Calu3 (cell line): ENCODE measurements around the gene GPR146. TPM values are rescaled to one million over a fixed set of nuclear protein-coding genes. Genes with fewer than 3 reads are reported as not detected.
"Not testable (repeated sequence)": the region's sequence is repeated elsewhere in the genome, so short reads cannot be mapped to it uniquely, and the experiment has no call there.

Experiments used
- BruUV-seq: library from RNA; stranded (reverse); fragments of 400-500 nt; replicated peaks from 2 replicates; lab custom pipeline; 2021; lab: Mats Ljungman, UMichigan
- CTCF ChIA-PET: fragments of 300-600 bp; sonication (Branson Sonifier 250); formaldehyde crosslinking; loops from one replicate; lab custom pipeline; 2022; ENCODE audit warnings: antibody characterized with exemption; lab: Charles Lee
- DNase-seq: peaks from one replicate; pipeline ENCODE4 v3.0.0; 2022
- H3K27ac Mint-ChIP-seq: one replicate; pipeline ENCODE4 v1.8.0; 2022; ENCODE audit warnings: mixed read lengths; ENCODE audit not compliant: unreplicated experiment
- H3K27me3 Mint-ChIP-seq: one replicate; pipeline ENCODE4 v1.8.0; 2022; ENCODE audit warnings: mixed read lengths; ENCODE audit not compliant: unreplicated experiment
- H3K36me3 Mint-ChIP-seq: one replicate; pipeline ENCODE4 v1.8.0; 2022; ENCODE audit warnings: mild to moderate bottlenecking, moderate library complexity, mixed read lengths; ENCODE audit not compliant: insufficient read depth, unreplicated experiment
- H3K4me1 Mint-ChIP-seq: one replicate; pipeline ENCODE4 v1.8.0; 2022; ENCODE audit warnings: mild to moderate bottlenecking, low read depth, mixed read lengths; ENCODE audit not compliant: unreplicated experiment
- H3K4me3 Mint-ChIP-seq: one replicate; pipeline ENCODE4 v1.8.0; 2022; ENCODE audit warnings: mild to moderate bottlenecking, low read depth, moderate library complexity, mixed read lengths; ENCODE audit not compliant: unreplicated experiment
- H3K9me3 Mint-ChIP-seq: one replicate; pipeline ENCODE4 v1.8.0; 2022; ENCODE audit warnings: low read depth, mixed read lengths; ENCODE audit not compliant: unreplicated experiment
- intact Hi-C: fragments of 100-400 bp; cut with micrococcal nuclease; formaldehyde crosslinking; loops from one replicate; pipeline ENCODE4 v1.10.0; 2022; ENCODE audit not compliant: unreplicated experiment
- total RNA-seq: library from RNA; stranded (reverse); gene quantifications from 2 replicates; pipeline ENCODE4 v1.2.3, GENCODE V29; 2022
- TF ChIP-seq, protein P1 (sequence below): fragments of 200-600 bp; IDR thresholded peaks from one replicate; pipeline ENCODE4 v1.8.0; 2022; ENCODE audit warnings: antibody characterized with exemption; ENCODE audit not compliant: unreplicated experiment

GPR146 gene
- total RNA-seq, 1 experiment from 2014 or later, result 0.66 TPM

DNA sequence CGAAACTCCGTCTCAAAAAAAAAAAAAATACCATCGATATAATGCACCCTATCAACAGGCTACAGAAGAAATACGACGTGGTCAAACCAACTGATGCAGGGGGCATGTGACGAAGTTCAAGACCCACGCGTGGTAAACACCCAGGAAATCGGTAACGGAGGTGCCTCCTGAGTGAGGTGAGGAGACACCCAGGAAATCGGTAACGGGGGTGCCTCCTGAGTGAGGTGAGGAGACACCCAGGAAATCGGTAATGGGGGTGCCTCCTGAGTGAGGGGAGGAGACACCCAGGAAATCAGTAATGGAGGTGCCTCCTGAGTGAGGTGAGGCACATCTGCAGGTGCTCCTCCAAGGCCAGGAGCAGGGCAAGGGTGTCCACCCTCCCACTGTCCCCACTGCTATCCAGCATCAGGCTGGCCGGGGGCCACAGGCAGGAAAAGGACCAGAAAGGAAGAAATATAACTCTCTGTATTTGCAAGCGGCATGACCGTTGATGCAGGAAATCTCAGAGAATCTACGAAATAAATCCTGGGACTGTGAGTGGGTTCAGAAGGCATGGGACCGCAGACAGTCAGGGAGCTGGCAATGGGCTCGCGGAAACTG, 10.7 kb upstream of the GPR146 start:
- BruUV-seq, result no TSS peak
- H3K27ac Mint-ChIP-seq, result no peak overlapping the region
- intact Hi-C loops, result no loop called here
- no peak overlapping the region for H3K4me3 Mint-ChIP-seq
- H3K4me1 Mint-ChIP-seq, result no peaks in the 10 kb centered on the region
- H3K9me3 Mint-ChIP-seq, result no peaks in the 10 kb centered on the region
- CTCF ChIA-PET, result interaction anchor here (0.7 kb wide), 1 partner anchor 119 kb away, joined by 4 read pairs; no protein-coding TSS in a partner anchor
- TF ChIP-seq, protein P1, sequence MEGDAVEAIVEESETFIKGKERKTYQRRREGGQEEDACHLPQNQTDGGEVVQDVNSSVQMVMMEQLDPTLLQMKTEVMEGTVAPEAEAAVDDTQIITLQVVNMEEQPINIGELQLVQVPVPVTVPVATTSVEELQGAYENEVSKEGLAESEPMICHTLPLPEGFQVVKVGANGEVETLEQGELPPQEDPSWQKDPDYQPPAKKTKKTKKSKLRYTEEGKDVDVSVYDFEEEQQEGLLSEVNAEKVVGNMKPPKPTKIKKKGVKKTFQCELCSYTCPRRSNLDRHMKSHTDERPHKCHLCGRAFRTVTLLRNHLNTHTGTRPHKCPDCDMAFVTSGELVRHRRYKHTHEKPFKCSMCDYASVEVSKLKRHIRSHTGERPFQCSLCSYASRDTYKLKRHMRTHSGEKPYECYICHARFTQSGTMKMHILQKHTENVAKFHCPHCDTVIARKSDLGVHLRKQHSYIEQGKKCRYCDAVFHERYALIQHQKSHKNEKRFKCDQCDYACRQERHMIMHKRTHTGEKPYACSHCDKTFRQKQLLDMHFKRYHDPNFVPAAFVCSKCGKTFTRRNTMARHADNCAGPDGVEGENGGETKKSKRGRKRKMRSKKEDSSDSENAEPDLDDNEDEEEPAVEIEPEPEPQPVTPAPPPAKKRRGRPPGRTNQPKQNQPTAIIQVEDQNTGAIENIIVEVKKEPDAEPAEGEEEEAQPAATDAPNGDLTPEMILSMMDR, result no peak
- H3K27me3 Mint-ChIP-seq, result no peaks in the 10 kb centered on the region
- peaks cover 30% of the 10 kb centered on the region for H3K36me3 Mint-ChIP-seq
- DNase-seq, result no peak

DNA sequence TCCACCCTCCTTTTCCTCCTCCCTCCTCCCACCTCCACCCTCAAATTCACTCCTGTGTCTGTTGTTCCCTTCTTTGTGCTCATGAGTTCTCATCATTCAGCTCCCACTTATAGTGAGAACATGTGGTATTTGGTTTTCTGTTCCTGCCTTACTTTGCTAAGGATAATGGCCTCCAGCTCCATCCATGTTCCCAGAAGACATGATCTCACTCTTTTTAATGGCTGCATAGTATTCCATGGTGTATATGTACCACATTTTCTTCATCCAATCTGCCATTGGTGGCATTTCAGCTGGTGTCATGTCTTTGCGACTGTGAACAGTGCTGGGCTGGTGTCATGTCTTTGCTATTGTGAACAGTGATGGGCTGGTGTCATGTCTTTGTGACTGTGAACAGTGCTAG, 9.6 kb upstream of the GPR146 start:
- H3K27me3 Mint-ChIP-seq, BruUV-seq, H3K9me3 Mint-ChIP-seq, H3K27ac Mint-ChIP-seq, H3K4me3 Mint-ChIP-seq, intact Hi-C loops, H3K4me1 Mint-ChIP-seq, DNase-seq: not testable (repeated sequence)
- peaks cover 20% of the 10 kb centered on the region for H3K36me3 Mint-ChIP-seq
- CTCF ChIA-PET, result interaction anchor here (0.6 to 0.7 kb wide), 2 partner anchors 31 to 154 kb away, joined by 4 to 5 read pairs; no protein-coding TSS in a partner anchor

DNA sequence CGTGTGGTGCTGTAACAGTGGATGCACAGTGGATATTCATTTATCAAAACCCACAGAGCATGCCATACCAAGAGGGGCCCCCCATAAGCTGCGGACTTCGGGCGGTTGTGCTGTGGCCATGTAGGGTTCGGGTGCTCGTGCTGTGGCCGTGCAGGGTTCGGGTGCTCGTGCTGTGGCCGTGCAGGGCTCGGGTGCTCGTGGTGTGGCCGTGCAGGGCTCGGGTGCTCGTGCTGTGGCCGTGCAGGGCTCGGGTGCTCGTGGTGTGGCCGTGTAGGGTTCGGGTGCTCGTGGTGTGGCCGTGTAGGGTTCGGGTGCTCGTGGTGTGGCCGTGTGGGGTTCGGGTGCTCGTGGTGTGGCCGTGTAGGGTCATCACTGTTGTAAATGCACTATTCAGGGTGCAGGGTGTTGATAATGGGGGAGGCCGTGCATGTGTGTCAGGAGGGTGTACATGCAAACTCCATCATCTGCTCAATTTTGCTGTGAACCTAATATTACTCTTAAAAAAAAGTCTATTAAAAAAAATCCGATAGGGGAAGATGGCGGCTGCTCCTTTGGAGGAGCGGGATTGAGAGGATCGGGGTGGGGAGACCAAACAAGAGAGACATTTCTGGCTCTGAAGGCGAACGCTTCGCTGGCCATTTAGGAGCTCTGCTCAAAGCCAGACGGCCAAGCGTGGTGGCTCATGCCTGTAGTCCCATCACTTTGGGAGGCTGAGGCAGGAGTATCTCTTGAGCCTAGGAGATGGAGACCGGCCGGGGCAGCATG, 8.0 kb upstream of the GPR146 start:
- H3K9me3 Mint-ChIP-seq, BruUV-seq, H3K27ac Mint-ChIP-seq, H3K27me3 Mint-ChIP-seq, H3K4me1 Mint-ChIP-seq, DNase-seq, intact Hi-C loops, H3K4me3 Mint-ChIP-seq: not testable (repeated sequence)
- H3K36me3 Mint-ChIP-seq, result peaks cover 12% of the 10 kb centered on the region
- CTCF ChIA-PET, result interaction anchor here (0.6 kb wide), 1 partner anchor 377 kb away, joined by 3 read pairs; no protein-coding TSS in a partner anchor

DNA sequence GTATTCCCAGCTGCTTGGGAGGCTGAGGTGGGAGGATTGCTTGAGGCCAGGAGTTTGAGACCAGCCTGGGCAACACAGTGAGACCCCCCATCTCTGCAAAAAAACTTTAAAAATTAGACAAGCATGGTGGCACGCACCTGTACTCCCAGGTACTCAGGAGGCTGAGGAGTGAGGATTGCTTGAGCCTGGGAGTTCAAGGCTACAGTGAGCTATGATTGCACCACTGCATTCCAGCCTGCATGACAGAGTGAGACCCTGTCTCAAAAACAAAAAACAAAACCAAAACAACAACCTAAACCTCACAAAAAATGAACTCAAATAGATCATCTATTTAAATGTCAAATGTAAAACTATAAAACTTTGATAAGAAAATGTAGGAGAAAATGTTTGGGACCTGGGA, 4.1 kb upstream of the GPR146 start:
- BruUV-seq, intact Hi-C loops, H3K27ac Mint-ChIP-seq: not testable (repeated sequence)

DNA sequence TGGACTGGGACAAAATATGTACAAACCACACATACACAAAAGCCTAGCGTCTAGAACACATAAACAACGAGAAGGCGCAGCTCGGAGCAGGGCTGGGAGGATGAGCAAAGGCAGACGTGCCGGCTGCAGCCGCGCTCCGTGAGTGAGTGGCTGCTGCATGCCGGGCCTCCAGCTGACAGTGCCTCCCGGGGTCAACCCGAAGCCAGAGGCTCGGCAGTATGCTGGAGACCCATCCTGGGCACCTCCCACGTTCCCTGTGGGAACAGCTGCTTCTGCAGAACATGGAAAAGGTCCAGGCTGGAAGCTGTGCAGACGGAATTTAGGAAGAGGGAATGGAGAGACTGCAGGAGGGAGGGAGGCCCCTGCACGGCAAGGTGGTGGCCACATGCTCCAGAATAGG, 3.6 kb upstream of the GPR146 start:
- no peak for DNase-seq
- Mint-ChIP-seq H3K4me1 (peaks cover 21% of the 10 kb centered on the region), H3K4me3 (no peak overlapping the region), H3K27ac (no peak overlapping the region), H3K9me3 (no peaks in the 10 kb centered on the region), H3K36me3 (peaks cover 31% of the 10 kb centered on the region), H3K27me3 (no peaks in the 10 kb centered on the region)
- no TSS peak for BruUV-seq
- CTCF ChIA-PET, result no interaction called here
- TF ChIP-seq, protein P1, result no peak
- intact Hi-C loops, result no loop called here

More for the DNA sequence above, 4.1 kb upstream of the GPR146 start:
- CTCF ChIA-PET, H3K27me3 Mint-ChIP-seq, DNase-seq, H3K9me3 Mint-ChIP-seq, H3K4me3 Mint-ChIP-seq: not testable (repeated sequence)
- Mint-ChIP-seq H3K36me3 (peaks cover 28% of the 10 kb centered on the region), H3K4me1 (peaks cover 16% of the 10 kb centered on the region)
